Upper lobe of left lung (tissue), 4 donors: ENCODE measurements around the gene ZBTB12.

Experiments used
- POLR2A ChIP-seq, 4 donors: fragments of 450-650 bp; IDR thresholded peaks; one replicate each; pipeline ENCODE4 v1.5.1; 2016 to 2017; ENCODE audit warnings: antibody characterized with exemption in 4 of 4, mild to moderate bottlenecking in 2 of 4
- POLR2AphosphoS5 ChIP-seq, 2 donors: sonication (generic); formaldehyde crosslinking; IDR thresholded peaks; one replicate each; pipeline ENCODE4 v1.5.1; 2017; ENCODE audit warnings: antibody characterized with exemption in 2 of 2
- TF ChIP-seq, protein P1 (sequence below), 6 experiments: fragments of 450-650 bp in 4 of 6; fragments of 200-600 bp in 2 of 6; sonication (generic) in 2 of 6; IDR thresholded peaks; one replicate each; pipeline ENCODE4 v1.5.1; 2016 to 2019; ENCODE audit warnings: antibody characterized with exemption in 6 of 6

DNA sequence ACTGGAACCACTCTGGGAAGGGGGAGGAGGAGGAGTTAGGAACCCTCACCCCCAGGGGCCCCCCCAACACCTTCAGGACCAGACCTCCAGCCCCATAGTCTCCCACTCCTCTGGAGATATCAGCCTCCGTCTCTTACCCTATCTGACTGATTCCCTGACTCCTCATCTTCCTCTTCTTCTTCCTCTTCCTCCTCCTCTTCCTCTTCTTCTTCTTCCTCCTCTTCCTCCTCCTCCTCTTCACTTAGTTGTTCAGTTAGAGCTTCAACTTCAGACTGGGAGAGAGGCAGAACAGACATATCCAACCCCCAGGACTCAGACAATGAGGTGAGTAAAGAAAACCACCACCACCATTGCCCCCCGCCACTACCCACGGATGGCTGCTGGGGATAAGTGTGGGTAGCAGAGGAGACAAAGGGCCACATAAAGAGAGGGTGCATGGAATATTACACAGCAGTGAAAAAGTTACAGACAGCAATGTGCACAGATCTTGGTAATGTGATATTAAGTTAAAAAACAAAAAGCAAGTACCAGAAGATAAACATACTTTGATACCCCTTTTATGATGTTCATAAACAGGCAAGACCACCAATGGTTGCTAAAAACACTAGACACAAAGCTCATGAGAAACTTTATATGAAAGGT, 12.4 kb downstream of the ZBTB12 start:
- TF ChIP-seq POLR2AphosphoS5 (IDR thresholded peaks at IDR 0.05) (no peak), POLR2A (IDR thresholded peaks at IDR 0.05) (no peak)
- TF ChIP-seq, protein P1, sequence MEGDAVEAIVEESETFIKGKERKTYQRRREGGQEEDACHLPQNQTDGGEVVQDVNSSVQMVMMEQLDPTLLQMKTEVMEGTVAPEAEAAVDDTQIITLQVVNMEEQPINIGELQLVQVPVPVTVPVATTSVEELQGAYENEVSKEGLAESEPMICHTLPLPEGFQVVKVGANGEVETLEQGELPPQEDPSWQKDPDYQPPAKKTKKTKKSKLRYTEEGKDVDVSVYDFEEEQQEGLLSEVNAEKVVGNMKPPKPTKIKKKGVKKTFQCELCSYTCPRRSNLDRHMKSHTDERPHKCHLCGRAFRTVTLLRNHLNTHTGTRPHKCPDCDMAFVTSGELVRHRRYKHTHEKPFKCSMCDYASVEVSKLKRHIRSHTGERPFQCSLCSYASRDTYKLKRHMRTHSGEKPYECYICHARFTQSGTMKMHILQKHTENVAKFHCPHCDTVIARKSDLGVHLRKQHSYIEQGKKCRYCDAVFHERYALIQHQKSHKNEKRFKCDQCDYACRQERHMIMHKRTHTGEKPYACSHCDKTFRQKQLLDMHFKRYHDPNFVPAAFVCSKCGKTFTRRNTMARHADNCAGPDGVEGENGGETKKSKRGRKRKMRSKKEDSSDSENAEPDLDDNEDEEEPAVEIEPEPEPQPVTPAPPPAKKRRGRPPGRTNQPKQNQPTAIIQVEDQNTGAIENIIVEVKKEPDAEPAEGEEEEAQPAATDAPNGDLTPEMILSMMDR (IDR thresholded peaks at IDR 0.05) = no peak
